GM12892 (cell line): Measurements from ENCODE around the gene CACNG4.

Experiments used
- POLR2A ChIP-seq: IDR thresholded peaks from 2 replicates; pipeline ENCODE4 v1.6.1; 2011; ENCODE audit warnings: low read depth, low read length, control low read depth
- POLR2AphosphoS5 ChIP-seq: IDR thresholded peaks from 2 replicates; pipeline ENCODE4 v1.6.1; 2011; ENCODE audit warnings: low read depth, low read length, control low read depth
- TAF1 ChIP-seq: IDR thresholded peaks from 2 replicates; pipeline ENCODE4 v1.6.1; 2011; ENCODE audit warnings: low read depth, mild to moderate bottlenecking, control low read depth, low read length, borderline replicate concordance

- TF ChIP-seq POLR2AphosphoS5 = no peak
- no peak for TF ChIP-seq POLR2A
- no peak for TF ChIP-seq TAF1
Measured at GRCh38 chr17:66928949-66929348, 35.6 kb upstream of the CACNG4 start.
